ENCODE measurements around the gene LZTFL1.

The LZTFL1 gene

GRCh38 chr3:45807681-45808540 is 34.0 kb downstream of the LZTFL1 start:
- DNase-seq (ENCODE audit: low spot score) = peak; percentile 17

DNA sequence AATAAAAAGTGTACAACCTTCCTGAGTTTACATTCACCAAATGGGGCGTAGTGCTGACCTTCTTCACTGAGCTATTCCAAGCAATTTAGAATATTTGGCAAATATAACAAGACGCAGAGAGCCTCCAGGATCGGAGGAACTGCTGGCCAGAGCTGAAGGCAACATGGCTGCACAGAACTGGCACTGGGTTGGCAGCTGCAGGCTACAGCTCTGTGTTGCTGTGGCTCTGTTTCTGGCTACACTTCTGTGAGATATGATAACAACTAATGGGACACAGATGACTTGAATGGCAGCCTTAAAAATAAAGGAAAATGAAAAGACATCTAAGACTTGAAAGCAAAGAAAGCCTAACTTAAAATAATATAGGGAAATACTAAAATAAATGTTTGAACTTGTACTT is 34.8 kb downstream of the LZTFL1 start:
- no peak for DNase-seq (ENCODE audit: low spot score)

DNA sequence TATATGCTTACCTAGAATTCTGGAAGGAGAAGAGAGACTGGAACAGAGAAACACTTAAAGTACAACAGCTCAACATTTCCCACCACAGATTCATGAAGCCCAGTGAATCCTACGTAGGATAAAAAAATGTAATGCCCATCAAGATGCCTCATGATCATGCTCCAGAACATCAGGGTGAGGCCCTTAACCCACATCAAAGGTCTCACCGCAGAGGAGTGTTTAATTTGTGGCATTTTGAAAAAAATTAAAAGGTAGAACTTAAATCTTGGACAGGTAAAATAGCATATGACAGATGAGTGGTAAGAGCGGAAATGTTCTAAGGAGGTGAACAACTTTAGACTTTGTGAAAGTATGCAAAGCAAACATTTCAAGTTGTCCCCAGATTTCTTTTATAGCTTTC is 35.8 kb downstream of the LZTFL1 start:
- DNase-seq (ENCODE audit: low spot score) = no peak

DNA sequence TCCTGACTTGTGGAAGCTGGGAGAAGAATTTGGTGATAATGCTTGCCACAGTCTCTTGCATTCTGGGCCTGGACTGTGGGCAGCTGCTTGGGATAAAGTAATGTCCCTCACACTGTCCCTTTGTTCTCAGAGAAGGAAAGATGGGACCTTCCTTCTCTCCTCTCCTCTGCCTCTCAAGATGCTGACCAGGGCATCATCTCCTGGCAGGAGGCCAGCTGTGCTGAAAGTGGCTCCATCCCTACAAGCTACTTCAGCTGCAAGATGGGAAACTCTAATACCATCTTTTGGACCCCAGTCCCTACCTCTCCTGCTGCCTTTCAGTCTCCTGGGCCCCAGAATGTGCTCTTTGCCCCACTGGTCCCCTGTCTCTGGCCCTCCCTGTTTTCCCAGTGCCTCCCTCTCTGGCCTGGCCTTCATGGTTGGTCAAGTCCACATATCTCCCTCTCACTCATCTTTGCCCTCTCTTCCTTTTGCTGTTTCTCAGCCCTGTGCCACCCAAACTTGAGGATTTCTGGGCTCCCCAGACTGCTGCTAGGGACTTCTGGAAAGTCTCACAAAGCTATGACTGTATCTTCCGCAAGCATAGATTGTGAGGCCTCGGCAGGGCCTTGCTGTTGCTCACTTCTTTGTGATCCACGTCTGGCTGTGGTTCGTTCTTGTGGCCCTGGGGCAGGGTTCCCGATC is 38.5 kb downstream of the LZTFL1 start:
- DNase-seq (ENCODE audit: low spot score) = no peak

DNA sequence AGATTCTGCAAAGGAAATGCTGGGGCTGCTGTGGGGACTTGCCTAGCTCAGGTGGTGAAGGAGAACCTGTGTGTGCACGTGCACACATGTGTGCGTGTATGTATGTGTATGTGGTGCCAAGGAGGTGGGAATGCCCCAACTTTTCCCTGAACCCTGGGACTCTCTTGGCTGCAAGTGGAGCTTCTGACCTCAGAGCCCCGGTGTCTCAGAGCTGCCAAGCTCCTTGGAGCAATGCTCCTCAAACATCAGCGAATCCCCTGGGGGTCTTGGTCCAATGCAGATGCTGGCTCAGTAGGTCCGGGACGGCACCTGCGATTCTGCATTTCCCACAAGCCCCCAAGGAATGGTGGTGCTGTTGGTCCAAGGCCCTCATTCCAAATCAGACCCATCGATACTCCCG is 39.8 kb downstream of the LZTFL1 start:
- DNase-seq (ENCODE audit: low spot score) = no peak

DNA sequence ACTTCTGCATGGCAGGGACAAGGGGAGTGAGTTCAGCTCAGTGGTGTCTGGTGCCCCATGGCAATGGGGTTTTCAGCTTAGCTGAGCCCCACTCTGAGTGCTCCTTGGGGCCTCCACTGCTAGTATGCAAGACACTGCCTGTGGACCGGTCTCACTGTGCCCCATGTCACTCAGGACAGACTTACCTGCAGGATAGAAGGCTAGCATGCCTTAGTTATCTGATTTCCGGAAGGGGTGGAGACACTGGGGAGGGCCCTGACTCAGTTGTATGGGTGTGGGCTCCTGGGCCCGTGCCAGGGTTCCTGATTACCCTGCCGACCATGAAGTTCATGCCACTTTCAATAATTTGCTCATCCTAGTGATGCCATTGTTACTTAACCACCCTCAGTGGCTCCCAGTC is 41.3 kb downstream of the LZTFL1 start:
- no peak for DNase-seq (ENCODE audit: low spot score)

DNA sequence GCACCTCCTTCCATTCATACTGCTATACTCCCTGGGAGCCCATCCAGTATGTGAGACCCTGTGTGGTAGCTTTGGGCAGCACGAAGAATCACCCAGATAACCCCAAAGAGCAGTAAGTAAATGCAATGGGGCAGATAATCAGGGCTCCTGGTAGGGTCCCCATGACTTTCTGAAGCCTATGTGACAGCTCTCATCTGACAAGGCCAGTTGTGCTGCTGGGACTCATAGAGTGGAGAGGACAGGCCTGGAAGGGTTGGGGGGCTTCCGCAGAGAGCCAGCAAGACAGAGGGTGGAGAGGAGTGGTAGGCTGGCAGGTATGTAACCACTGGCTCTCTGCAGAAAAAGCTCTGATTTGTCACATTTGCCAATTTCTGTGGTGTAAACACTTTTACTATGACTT is 42.3 kb downstream of the LZTFL1 start:
- no peak for DNase-seq (ENCODE audit: low spot score)

GRCh38 chr3:45798034-45798433 is 43.9 kb downstream of the LZTFL1 start:
- no peak for DNase-seq (ENCODE audit: low spot score)

GRCh38 chr3:45796902-45797637 is 44.8 kb downstream of the LZTFL1 start:
- no peak for DNase-seq (ENCODE audit: low spot score)

GRCh38 chr3:45795882-45796765 is 45.8 kb downstream of the LZTFL1 start, which contains the start of gene SLC6A20:
TSS of gene SLC6A20 (minus strand) at chr3:45796536. CDS start at chr3:45796419, 117 bp downstream.
- DNase-seq (ENCODE audit: low spot score) = no peak

DNA sequence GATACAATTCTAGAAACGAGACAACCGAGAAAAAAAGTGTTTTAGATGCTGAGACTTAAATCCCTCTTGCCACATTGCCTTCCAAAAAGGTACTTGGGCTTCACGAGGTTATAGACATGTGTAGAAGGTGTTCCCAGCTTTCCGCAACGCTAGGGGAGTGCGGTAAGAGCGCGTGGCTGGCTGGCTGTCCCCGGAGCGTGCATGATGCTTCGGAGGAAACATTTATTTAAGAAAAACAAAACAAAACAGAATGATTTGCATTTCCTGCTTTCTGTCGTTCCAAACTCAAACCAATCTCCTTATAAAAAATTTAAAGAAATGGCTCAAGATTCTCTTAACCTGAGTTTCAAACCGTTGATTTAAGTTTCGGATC is 46.4 kb downstream of the LZTFL1 start:
- DNase-seq (ENCODE audit: low spot score) = no peak

GRCh38 chr3:45794660-45795059 is 47.3 kb downstream of the LZTFL1 start:
- DNase-seq (ENCODE audit: low spot score) = no peak

GRCh38 chr3:45794177-45794560 is 47.8 kb downstream of the LZTFL1 start:
- DNase-seq (ENCODE audit: low spot score) = no peak

GRCh38 chr3:45793482-45794176 is 48.3 kb downstream of the LZTFL1 start:
- no peak for DNase-seq (ENCODE audit: low spot score)

DNA sequence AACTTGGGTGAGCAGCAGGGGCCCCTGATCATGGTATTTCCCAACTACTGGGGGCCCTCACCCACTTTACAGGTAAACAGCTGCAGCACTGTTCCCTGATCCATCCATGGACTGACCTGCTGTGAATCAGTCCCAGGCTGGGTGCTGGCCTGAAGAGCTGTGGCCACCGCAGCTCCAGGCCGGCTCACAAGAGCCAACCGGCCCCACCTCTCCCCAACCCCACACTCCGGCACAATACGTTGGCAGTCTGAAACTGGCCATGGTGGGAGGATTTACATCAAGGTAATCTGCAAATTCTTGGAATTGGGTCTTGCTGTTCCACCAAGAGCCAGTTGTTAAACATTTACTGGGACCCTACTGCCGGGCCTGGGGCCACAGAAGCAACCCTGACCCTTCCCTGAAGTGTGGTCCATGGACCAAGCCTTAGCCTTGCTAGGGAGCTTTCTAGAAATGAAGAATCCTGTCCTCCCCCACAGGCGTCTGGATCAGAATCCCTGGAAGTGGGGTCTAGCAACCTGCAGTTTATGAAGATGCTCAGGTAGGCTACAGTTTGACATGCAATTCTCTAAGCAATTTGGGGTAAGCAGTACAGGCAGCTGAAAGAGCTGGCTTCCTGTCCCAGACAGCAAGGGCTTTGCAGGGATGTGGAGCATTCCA is 49.3 kb downstream of the LZTFL1 start:
- no peak for DNase-seq (ENCODE audit: low spot score)

GRCh38 chr3:45792036-45792435 is 49.9 kb downstream of the LZTFL1 start:
- no peak for DNase-seq (ENCODE audit: low spot score)

DNA sequence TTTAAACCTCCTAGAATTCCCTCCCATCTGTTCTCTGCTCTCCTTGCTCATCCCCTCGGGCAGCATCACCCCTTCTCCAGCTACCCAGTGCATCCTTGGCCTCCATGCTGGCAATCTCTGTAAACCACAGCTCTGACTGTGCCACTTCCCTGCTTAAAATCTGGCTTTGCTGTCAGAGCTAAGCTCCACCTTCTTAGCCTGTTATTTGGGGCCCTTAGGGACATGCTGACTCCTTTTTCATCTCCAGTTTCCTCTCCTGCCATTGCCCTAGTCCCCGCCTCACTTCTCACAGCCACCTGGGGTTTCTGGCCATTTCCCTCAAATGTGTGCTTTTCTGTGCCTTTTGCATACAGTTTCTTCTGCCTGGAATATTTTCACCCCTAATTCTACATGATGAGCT is 51.3 kb downstream of the LZTFL1 start:
- no peak for DNase-seq (ENCODE audit: low spot score)

DNA sequence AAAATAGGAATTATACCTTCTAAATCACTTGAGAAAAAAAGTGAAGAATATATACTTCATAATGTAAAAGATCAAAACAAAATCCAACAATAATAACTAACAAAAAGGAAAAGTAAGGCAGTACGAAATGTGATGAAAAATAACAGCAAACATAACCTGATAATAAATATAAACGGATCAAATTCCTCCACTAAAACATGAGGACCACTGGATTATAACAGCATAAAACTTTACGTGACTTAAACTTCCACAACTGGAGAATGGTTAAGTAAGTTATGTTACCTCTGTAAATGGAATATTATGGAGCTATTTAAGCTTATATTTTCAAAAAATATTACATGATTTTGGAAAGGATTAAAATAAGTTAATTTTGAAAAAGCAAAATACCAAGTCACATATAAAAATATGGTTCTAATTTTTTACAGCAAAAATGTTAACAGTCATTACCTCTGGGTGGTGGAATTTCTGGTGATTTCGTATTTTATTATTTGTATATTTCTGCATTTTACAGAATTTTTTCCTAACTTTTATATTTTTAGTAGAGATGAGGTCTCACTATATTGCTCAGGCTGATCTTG is 52.6 kb downstream of the LZTFL1 start:
- no peak for DNase-seq (ENCODE audit: low spot score)

- no peak for DNase-seq (ENCODE audit: low spot score)
These were observed 54.4 kb downstream of the LZTFL1 start for GRCh38 chr3:45787551-45787950.

DNA sequence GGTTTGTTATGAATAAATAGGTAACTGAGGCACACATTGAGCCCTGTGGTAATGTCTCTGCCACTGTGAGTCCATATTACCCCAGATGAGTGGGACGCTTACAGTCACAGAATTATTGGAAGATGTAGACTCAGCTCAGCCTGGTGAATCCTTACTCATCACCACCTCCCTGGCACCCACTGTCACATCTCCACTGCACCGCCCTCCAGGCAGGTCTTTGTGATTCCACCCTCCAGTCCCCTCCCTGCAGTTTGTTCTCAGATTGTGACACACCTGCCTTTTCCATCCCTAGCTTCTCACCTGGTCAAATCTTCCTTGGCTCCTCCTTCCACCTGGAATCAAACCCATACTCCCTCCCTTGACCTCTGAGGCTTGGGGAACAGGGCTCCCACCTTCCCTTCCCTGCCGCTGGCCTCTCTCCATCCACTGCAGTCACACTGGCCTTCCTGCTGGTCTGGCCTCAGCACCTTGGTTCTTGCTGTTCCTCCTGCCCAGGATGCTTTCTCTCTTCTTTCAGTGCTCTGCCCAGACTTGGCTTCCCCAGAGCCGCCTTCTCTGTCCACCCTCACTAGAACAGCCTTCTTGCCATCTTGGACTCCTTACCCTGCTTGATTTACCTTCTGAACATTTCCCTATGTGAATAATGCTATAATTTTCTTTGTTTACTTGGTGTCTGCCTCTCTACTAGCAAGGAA is 55.0 kb downstream of the LZTFL1 start:
- no peak for DNase-seq (ENCODE audit: low spot score)
